Measurements from ENCODE around the gene ACSM6. TPM values are rescaled to one million over a fixed set of nuclear protein-coding genes. Genes with fewer than 3 reads are reported as not detected.
A peak's percentile ranks its signal among the peaks of the same experiment; 100 is the strongest.
"Not testable (repeated sequence)": the region's sequence is repeated elsewhere in the genome, so short reads cannot be mapped to it uniquely, and the experiment has no call there.

Gene ACSM6
- polyA plus RNA-seq, 4 donors, result 0.07 TPM; not detected in 3

- Histone ChIP-seq H3K36me3 (ENCODE audit: control insufficient read depth in 3 of 3, insufficient read depth in 2 of 3, low read depth in 1 of 3, low read length in 3 of 3) (no peaks in the 10 kb centered on the region), H3K27me3 (ENCODE audit: control insufficient read depth in 3 of 3, insufficient read depth in 3 of 3, low read length in 3 of 3) (no peaks in the 10 kb centered on the region), H3K9me3 (ENCODE audit: control insufficient read depth in 2 of 2, insufficient read depth in 1 of 2, low read depth in 1 of 2, low read length in 1 of 2) (no peaks in the 10 kb centered on the region), H3K27ac (ENCODE audit: low read depth in 1 of 3, low read length in 2 of 3) (no peak overlapping the region), H3K4me3 (ENCODE audit: low read depth in 1 of 3, low read length in 3 of 3) (no peak overlapping the region), H3K4me1 (ENCODE audit: control insufficient read depth in 3 of 3, insufficient read depth in 2 of 3, low read depth in 1 of 3, low read length in 2 of 3) (no peaks in the 10 kb centered on the region)
- WGBS, 3 donors, result 74 to 84% (median 81%) methylated on average over 5 of the region's 5 CpGs
- no peak for DNase-seq
- FAIRE-seq, result no peak
Observed at GRCh38 chr10:95221124-95221523, 27.1 kb downstream of the ACSM6 start.

DNA sequence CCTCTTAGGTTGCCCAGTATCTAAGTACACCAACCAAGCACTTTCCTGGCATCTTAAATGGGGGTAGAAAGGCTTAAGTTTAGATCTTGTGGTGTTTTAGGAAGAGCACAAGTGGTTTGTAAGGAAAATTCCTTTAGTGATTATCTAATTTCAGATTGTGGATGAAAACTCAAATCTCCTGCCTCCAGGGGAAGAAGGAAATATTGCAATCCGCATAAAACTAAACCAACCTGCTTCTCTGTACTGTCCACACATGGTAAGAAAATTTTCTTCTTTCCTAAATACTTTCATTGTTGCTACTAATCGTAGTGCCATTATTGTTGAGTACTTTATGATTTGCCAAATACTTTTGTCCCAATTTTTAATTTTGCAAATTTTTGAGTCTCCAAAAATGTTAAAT lies 31.1 kb downstream of the ACSM6 start:
- Histone ChIP-seq H3K9me3 (ENCODE audit: control insufficient read depth in 2 of 2, insufficient read depth in 1 of 2, low read depth in 1 of 2, low read length in 1 of 2) (no peaks in the 10 kb centered on the region), H3K4me3 (ENCODE audit: low read depth in 1 of 3, low read length in 3 of 3) (no peak overlapping the region), H3K27ac (ENCODE audit: low read depth in 1 of 3, low read length in 2 of 3) (no peak overlapping the region), H3K4me1 (ENCODE audit: control insufficient read depth in 3 of 3, insufficient read depth in 2 of 3, low read depth in 1 of 3, low read length in 2 of 3) (no peaks in the 10 kb centered on the region), H3K27me3 (ENCODE audit: control insufficient read depth in 3 of 3, insufficient read depth in 3 of 3, low read length in 3 of 3) (no peaks in the 10 kb centered on the region), H3K36me3 (ENCODE audit: control insufficient read depth in 3 of 3, insufficient read depth in 2 of 3, low read depth in 1 of 3, low read length in 3 of 3) (no peaks in the 10 kb centered on the region)
- no peak for DNase-seq
- 45 to 86% (median 75%) methylated on average over 2 of the region's 2 CpGs for WGBS, 3 donors
- FAIRE-seq, result no peak

GRCh38 chr10:95228934-95229723 lies 35.1 kb downstream of the ACSM6 start:
- 79 to 93% (median 91%) methylated on average over 13 to 14 of the region's 14 CpGs for WGBS, 3 donors
- not testable (repeated sequence) for H3K27ac ChIP-seq (ENCODE audit: low read depth in 1 of 3, low read length in 2 of 3); FAIRE-seq

DNA sequence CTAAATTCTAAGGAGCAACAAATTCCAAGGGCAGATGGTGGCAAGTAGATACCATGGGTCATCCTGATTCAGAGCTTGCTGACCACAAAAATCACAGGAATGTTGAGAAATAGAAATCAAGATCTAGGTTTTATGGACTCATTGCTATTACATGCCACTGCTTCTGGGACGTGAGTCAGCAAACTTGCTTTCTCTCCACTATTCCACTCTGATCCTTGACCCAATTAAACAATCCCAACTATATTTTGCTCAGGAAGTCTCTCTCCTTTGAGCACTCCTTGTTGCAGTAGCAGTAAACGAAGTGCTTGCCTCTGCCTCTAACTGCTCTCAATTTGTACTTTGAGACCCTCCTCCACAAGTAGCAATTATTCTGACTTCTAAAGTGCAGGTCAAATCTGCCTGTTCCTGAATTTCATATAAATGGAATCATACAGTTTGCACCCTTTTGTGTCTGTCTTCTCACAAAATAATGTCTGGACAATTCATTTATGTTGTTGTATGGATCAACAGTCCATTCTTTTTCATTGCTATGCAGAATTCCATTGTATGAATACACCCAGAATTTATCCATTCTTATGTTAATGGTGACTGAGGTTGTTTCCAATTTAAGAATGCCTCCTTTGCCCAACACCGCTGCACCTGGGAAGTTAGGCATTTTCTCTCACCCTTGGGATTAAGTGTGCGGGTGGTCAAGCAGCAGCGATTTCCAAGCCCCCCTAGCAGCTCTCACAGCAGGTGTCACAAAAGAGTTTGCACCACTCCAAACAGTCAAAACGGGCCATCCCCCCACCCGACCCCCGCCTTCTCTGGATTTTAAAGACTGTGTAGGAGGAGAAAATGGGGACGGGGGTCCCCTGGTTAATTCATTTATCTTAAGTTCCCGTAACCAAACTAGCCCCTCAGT lies 35.9 kb downstream of the ACSM6 start:
- H3K27me3 ChIP-seq (ENCODE audit: control insufficient read depth in 3 of 3, insufficient read depth in 3 of 3, low read length in 3 of 3), result no peaks in the 10 kb centered on the region
- 64 to 72% (median 69%) methylated on average over 10 of the region's 10 CpGs for WGBS, 3 donors
- H3K4me1 ChIP-seq (ENCODE audit: control insufficient read depth in 3 of 3, insufficient read depth in 2 of 3, low read depth in 1 of 3, low read length in 2 of 3), result no peaks in the 10 kb centered on the region
- FAIRE-seq, result no peak
- H3K9me3 ChIP-seq (ENCODE audit: control insufficient read depth in 2 of 2, insufficient read depth in 1 of 2, low read depth in 1 of 2, low read length in 1 of 2), result no peaks in the 10 kb centered on the region
- peaks cover 0 to 22% (median 1%) of the 10 kb centered on the region in 3 donors for H3K36me3 ChIP-seq (ENCODE audit: control insufficient read depth in 3 of 3, insufficient read depth in 2 of 3, low read depth in 1 of 3, low read length in 3 of 3)
- H3K27ac ChIP-seq (ENCODE audit: low read depth in 1 of 3, low read length in 2 of 3), result peak overlapping the region in 1 of 3 donors; percentile 79
- peak in 1 of 2 donors; percentile 16 for DNase-seq
- H3K4me3 ChIP-seq (ENCODE audit: low read depth in 1 of 3, low read length in 3 of 3), result peak overlapping the region in 1 of 3 donors; percentile 79

More at GRCh38 chr10:95228934-95229723, 35.1 kb downstream of the ACSM6 start:
- not testable (repeated sequence) for H3K27me3 ChIP-seq (ENCODE audit: control insufficient read depth in 3 of 3, insufficient read depth in 3 of 3, low read length in 3 of 3); H3K4me1 ChIP-seq (ENCODE audit: control insufficient read depth in 3 of 3, insufficient read depth in 2 of 3, low read depth in 1 of 3, low read length in 2 of 3); H3K4me3 ChIP-seq (ENCODE audit: low read depth in 1 of 3, low read length in 3 of 3); DNase-seq; H3K9me3 ChIP-seq (ENCODE audit: control insufficient read depth in 2 of 2, insufficient read depth in 1 of 2, low read depth in 1 of 2, low read length in 1 of 2)
- H3K36me3 ChIP-seq (ENCODE audit: control insufficient read depth in 3 of 3, insufficient read depth in 2 of 3, low read depth in 1 of 3, low read length in 3 of 3), result peaks cover 0 to 17% (median 0%) of the 10 kb centered on the region in 3 donors

DNA sequence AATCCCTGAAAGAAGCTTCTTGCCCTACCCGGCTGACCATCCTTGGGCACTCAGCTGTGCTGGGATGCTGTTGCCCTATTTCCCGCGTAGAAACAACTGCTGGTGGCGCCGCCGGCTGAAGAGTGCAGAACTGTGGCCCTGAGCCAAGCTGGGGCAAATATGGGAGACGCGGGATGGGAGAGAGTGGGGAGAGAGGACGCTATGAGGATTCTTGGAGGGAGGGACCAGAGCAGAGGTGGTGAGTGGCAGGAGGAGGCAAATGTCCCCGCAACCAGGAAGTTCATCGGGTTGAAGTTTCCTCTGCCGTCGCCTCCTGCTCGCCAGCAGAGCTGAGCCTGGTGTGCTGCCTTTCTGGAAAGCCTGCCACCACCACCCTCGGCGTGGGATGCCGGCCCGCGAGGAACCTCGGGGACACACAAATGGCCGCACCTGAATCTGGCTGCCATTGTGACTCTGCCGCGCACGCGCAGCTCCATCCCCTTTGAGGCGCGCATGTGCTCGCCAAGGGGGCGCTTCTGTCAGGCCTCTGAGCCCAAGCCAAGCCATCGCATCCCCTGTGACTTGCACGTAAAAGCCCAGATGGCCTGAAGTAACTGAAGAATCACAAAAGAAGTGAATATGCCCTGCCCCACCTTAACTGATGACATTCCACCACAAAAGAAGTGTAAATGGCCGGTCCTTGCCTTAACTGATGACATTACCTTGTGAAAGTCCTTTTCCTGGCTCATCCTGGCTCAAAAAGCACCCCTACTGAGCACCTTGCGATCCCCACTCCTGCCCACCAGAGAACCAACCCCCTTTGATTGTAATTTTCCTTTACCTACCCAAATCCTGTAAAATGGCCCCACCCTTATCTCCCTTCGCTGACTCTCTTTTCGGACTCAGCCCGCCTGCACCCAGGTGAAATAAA lies 36.9 kb downstream of the ACSM6 start:
- Histone ChIP-seq H3K36me3 (ENCODE audit: control insufficient read depth in 3 of 3, insufficient read depth in 2 of 3, low read depth in 1 of 3, low read length in 3 of 3) (peaks cover 0 to 24% (median 2%) of the 10 kb centered on the region in 3 donors), H3K4me3 (ENCODE audit: low read depth in 1 of 3, low read length in 3 of 3) (peak overlapping the region in 2 of 3 donors; percentile 50 to 79), H3K27ac (ENCODE audit: low read depth in 1 of 3, low read length in 2 of 3) (peak overlapping the region in 2 of 3 donors; percentile 55 to 79)
- not testable (repeated sequence) for H3K4me1 ChIP-seq (ENCODE audit: control insufficient read depth in 3 of 3, insufficient read depth in 2 of 3, low read depth in 1 of 3, low read length in 2 of 3); FAIRE-seq; H3K9me3 ChIP-seq (ENCODE audit: control insufficient read depth in 2 of 2, insufficient read depth in 1 of 2, low read depth in 1 of 2, low read length in 1 of 2); H3K27me3 ChIP-seq (ENCODE audit: control insufficient read depth in 3 of 3, insufficient read depth in 3 of 3, low read length in 3 of 3)
- WGBS, 3 donors, result 36 to 50% (median 49%) methylated on average over 34 to 36 of the region's 36 CpGs
- peak; percentile 23 to 83 for DNase-seq

DNA sequence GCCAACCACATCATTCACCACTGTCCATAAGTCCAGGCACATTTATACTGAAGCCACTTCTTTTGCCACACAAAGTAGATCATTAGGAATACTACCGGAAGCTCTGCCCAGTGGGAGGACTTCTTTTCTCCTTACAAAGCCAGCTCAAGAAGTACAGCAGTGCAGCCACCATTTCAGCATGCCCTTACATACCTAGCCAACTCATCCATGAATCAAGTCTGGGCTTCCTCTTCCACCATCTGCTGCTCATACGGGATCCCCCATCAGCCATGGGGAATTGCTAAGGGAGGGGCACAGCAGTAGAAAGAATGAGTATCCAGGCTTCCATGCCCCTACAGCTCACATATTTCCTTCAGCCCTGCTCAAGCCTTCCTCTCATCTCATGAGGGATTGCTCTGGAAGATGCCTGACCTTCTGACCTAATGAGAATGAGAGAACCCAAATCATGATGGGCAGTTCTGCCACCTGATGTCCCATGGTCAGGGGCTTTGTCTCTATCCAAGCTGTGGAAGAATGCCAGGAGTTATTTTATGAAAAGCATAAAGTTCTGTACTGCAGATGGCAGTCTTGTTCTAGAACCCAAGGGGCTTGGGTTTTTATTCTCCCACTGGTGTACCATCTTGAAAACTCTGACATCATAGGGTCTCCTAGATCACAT lies 39.5 kb downstream of the ACSM6 start:
- no peak overlapping the region for H3K4me3 ChIP-seq (ENCODE audit: low read depth in 1 of 3, low read length in 3 of 3)
- 87 to 91% (median 89%) methylated on average over 2 of the region's 2 CpGs for WGBS, 3 donors
- H3K9me3 ChIP-seq (ENCODE audit: control insufficient read depth in 2 of 2, insufficient read depth in 1 of 2, low read depth in 1 of 2, low read length in 1 of 2), result no peaks in the 10 kb centered on the region
- H3K27ac ChIP-seq (ENCODE audit: low read depth in 1 of 3, low read length in 2 of 3), result no peak overlapping the region
- no peak for FAIRE-seq
- no peaks in the 10 kb centered on the region for H3K4me1 ChIP-seq (ENCODE audit: control insufficient read depth in 3 of 3, insufficient read depth in 2 of 3, low read depth in 1 of 3, low read length in 2 of 3)
- no peak for DNase-seq
- no peaks in the 10 kb centered on the region for H3K27me3 ChIP-seq (ENCODE audit: control insufficient read depth in 3 of 3, insufficient read depth in 3 of 3, low read length in 3 of 3)
- peaks cover 3 to 43% (median 6%) of the 10 kb centered on the region in 3 donors for H3K36me3 ChIP-seq (ENCODE audit: control insufficient read depth in 3 of 3, insufficient read depth in 2 of 3, low read depth in 1 of 3, low read length in 3 of 3)

DNA sequence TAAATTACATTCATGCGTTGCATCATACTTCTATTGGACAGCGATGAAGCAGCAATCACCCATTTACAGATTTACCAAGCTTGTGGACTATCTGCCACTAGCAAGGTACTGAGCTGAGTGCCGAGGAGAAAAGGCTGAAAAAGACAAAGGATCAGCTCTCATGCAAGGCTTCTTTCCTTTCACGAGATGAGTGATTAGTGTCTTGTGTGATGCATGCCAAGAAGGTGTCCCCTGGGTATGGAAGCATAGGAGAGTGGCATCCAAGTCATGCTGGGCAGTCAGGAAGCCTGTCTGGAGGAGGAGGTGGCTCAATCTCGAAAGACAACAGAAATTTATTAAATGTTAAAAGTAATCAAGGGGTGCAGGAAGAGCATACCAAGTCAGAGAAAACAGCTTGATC lies 40.9 kb downstream of the ACSM6 start:
- H3K27ac ChIP-seq (ENCODE audit: low read depth in 1 of 3, low read length in 2 of 3), result no peak overlapping the region
- WGBS, 3 donors, result 77 to 87% (median 86%) methylated on average over 5 of the region's 5 CpGs
- no peaks in the 10 kb centered on the region for H3K27me3 ChIP-seq (ENCODE audit: control insufficient read depth in 3 of 3, insufficient read depth in 3 of 3, low read length in 3 of 3)
- no peaks in the 10 kb centered on the region for H3K4me1 ChIP-seq (ENCODE audit: control insufficient read depth in 3 of 3, insufficient read depth in 2 of 3, low read depth in 1 of 3, low read length in 2 of 3)
- H3K36me3 ChIP-seq (ENCODE audit: control insufficient read depth in 3 of 3, insufficient read depth in 2 of 3, low read depth in 1 of 3, low read length in 3 of 3), result peaks cover 3 to 49% (median 6%) of the 10 kb centered on the region in 3 donors
- DNase-seq, result no peak
- no peaks in the 10 kb centered on the region for H3K9me3 ChIP-seq (ENCODE audit: control insufficient read depth in 2 of 2, insufficient read depth in 1 of 2, low read depth in 1 of 2, low read length in 1 of 2)
- no peak for FAIRE-seq
- no peak overlapping the region for H3K4me3 ChIP-seq (ENCODE audit: low read depth in 1 of 3, low read length in 3 of 3)
